ENCODE data around the gene SLC39A1. TPM values are rescaled to one million over a fixed set of nuclear protein-coding genes. Genes with fewer than 3 reads are reported as not detected.

SLC39A1 gene
- total RNA-seq, 1 experiment from 2014 or later = 124 TPM

DNA sequence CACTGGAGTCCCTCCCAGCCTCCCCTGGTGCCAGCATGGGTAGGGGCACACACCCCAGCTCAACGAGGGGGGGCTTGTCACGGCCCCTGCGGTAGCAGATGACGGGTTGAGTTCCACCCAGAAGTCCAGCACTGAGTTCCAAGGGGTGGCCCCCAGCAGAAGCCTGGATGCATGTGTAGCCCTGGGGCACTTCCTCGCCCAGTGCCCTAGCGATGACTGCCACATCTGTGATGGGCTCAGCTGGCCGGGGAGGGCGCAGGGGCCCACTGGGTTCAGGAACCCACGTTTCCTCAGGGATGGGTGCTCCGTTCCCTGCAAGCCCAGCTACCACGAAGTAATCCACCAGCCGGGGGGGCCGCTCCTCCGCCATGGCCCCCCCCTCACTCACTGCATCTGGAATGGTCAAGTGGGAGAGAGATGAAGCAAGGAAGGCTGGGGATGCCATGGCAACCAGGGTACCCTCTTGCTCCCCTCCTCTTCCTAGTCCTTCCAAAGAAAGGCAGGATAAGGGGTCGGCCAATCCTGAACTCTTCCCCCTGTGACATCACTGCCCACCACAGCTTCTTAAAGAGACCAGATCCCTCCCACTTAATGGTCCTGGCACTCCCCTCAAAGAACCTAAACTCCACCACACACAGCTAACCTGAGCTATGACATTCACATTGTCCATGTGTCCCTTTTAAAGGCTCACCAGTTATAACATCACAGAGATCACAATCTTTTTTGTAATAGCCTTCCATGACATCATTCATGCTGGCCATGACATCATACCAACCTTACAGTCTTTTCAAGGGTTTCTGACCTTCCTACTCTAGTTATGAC is 19.1 kb downstream of the SLC39A1 start:
- CTCF ChIA-PET = interaction anchor here (0.6 to 5.6 kb wide), 18 partner anchors 14 to 433 kb away, joined by 3 to 60 read pairs (median 4); partner anchors contain the start of genes CRTC2, GATAD2B, JTB and SLC39A1
- POLR2A ChIA-PET = interaction anchor here (0.6 to 16.7 kb wide), 11 partner anchors 9 to 272 kb away, joined by 3 to 430 read pairs (median 7); partner anchors contain the start of genes CREB3L4, CRTC2, GATAD2B and JTB
- no TSS peak for BruUV-seq (replicated peaks)
- intact Hi-C loops (cut with micrococcal nuclease) = no loop called here
- Mint-ChIP-seq H3K9me3 (ENCODE audit: unreplicated experiment) (no peaks in the 10 kb centered on the region), H3K36me3 (ENCODE audit: insufficient read depth, unreplicated experiment) (peaks cover 43% of the 10 kb centered on the region), H3K27ac (ENCODE audit: low read depth, unreplicated experiment) (peak overlapping the region; percentile 88), H3K27me3 (ENCODE audit: insufficient read depth, unreplicated experiment) (no peaks in the 10 kb centered on the region), H3K4me3 (ENCODE audit: unreplicated experiment) (peak overlapping the region; percentile 90), H3K4me1 (ENCODE audit: insufficient read depth, unreplicated experiment) (peaks cover 21% of the 10 kb centered on the region)
- TF ChIP-seq, protein P1, sequence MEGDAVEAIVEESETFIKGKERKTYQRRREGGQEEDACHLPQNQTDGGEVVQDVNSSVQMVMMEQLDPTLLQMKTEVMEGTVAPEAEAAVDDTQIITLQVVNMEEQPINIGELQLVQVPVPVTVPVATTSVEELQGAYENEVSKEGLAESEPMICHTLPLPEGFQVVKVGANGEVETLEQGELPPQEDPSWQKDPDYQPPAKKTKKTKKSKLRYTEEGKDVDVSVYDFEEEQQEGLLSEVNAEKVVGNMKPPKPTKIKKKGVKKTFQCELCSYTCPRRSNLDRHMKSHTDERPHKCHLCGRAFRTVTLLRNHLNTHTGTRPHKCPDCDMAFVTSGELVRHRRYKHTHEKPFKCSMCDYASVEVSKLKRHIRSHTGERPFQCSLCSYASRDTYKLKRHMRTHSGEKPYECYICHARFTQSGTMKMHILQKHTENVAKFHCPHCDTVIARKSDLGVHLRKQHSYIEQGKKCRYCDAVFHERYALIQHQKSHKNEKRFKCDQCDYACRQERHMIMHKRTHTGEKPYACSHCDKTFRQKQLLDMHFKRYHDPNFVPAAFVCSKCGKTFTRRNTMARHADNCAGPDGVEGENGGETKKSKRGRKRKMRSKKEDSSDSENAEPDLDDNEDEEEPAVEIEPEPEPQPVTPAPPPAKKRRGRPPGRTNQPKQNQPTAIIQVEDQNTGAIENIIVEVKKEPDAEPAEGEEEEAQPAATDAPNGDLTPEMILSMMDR (IDR thresholded peaks at IDR 0.05; ENCODE audit: unreplicated experiment) = no peak
- DNase-seq (ENCODE audit: unreplicated experiment) = no peak

GRCh38 chr1:153942766-153943549 is 20.4 kb downstream of the SLC39A1 start:
- BruUV-seq (replicated peaks) = no TSS peak
- TF ChIP-seq, protein P1 (IDR thresholded peaks at IDR 0.05; ENCODE audit: unreplicated experiment) = no peak
- Mint-ChIP-seq H3K9me3 (ENCODE audit: unreplicated experiment) (no peaks in the 10 kb centered on the region), H3K36me3 (ENCODE audit: insufficient read depth, unreplicated experiment) (peaks cover 43% of the 10 kb centered on the region), H3K27me3 (ENCODE audit: insufficient read depth, unreplicated experiment) (no peaks in the 10 kb centered on the region), H3K4me1 (ENCODE audit: insufficient read depth, unreplicated experiment) (peaks cover 21% of the 10 kb centered on the region), H3K4me3 (ENCODE audit: unreplicated experiment) (no peak overlapping the region), H3K27ac (ENCODE audit: low read depth, unreplicated experiment) (no peak overlapping the region)
- intact Hi-C loops (cut with micrococcal nuclease) = no loop called here
- CTCF ChIA-PET = interaction anchor here (0.6 to 2.7 kb wide), 4 partner anchors 24 to 146 kb away, joined by 3 to 21 read pairs (median 4); partner anchors contain the start of gene RAB13
- no peak for DNase-seq (ENCODE audit: unreplicated experiment)
- POLR2A ChIA-PET = interaction anchor here (0.9 to 4.4 kb wide), 2 partner anchors 20 to 111 kb away, joined by 3 to 117 read pairs; partner anchors contain the start of gene GATAD2B

DNA sequence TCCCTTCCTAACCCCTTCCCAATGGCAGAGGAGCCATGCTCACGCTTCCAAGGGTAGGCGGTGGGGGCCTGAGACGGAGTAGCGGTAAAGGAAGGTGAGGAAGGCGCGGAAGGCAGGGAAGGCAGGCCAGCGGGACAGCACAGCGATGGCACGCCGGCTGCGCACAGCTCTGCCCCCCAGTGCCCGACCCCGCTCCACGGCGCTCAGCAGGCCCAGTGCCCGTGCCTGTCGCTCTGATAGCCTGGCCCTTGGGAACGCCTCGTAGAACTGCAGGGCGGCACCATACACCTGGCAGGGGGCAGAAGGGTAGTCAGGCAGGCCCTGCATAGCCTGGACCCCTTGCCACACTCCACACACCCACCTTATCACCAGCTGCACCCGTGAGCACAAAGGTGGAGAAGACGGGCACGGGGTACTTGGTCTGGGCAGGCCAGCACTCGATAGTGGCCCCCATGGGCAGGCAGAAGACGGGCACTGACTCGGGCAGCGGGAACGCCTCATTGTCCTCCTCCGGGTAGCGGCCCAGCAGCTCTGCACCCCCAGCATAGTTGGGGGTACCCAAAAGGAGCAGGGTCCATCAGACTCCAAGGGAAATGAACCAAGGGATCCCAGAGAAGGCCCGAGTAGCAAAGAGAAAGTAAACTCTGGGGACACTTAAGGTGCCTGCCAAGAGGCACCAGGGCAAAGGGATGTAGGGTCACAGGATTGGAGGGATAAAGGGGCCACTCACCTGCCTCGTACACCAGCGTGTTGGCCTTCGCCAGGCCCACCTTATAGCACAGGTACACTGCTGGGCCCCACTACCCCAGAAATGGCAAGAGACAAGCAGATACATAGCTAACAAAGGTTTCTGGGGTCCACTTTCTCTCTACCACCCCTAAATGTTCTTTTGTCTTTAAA is 21.3 kb downstream of the SLC39A1 start:
- TF ChIP-seq, protein P1 (IDR thresholded peaks at IDR 0.05; ENCODE audit: unreplicated experiment) = no peak
- no peak for DNase-seq (ENCODE audit: unreplicated experiment)
- no TSS peak for BruUV-seq (replicated peaks)
- peaks cover 48% of the 10 kb centered on the region for H3K36me3 Mint-ChIP-seq (ENCODE audit: insufficient read depth, unreplicated experiment)
- H3K27ac Mint-ChIP-seq (ENCODE audit: low read depth, unreplicated experiment) = no peak overlapping the region
- ChIA-PET POLR2A (no interaction called here), CTCF (no interaction called here)
- H3K9me3 Mint-ChIP-seq (ENCODE audit: unreplicated experiment) = no peaks in the 10 kb centered on the region
- peaks cover 20% of the 10 kb centered on the region for H3K4me1 Mint-ChIP-seq (ENCODE audit: insufficient read depth, unreplicated experiment)
- no peaks in the 10 kb centered on the region for H3K27me3 Mint-ChIP-seq (ENCODE audit: insufficient read depth, unreplicated experiment)
- intact Hi-C loops (cut with micrococcal nuclease) = no loop called here
- H3K4me3 Mint-ChIP-seq (ENCODE audit: unreplicated experiment) = no peak overlapping the region
